ENCODE results near the gene FKBP9. TPM values are rescaled to one million over a fixed set of nuclear protein-coding genes. Genes with fewer than 3 reads are reported as not detected.
"Not testable (repeated sequence)": the region's sequence is repeated elsewhere in the genome, so short reads cannot be mapped to it uniquely, and the experiment has no call there.

FKBP9 gene
- total RNA-seq, 1 donor from 2014 or later = 87.2 TPM

- DNase-seq (ENCODE audit: low spot score) = no peak
These were observed 9.0 kb upstream of the FKBP9 start for GRCh38 chr7:32948202-32948601.

DNA sequence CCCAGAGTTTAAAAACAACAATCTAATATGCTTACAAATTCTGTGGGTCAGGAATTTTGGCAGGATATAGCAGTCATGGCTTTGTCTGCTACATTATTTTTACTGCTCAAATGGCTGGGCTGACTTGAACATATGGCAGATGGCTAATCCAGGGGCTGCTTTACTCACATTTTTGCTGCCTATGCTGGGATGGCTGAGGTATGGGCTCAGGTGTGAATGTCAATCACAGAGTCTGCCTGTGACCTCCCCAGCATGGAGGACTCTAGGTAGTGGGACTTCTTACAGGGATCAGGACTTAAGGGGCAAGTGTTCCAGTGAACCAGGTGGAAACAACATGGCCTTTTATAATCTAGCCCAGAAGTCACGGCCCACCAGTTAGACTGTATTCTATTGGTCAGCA lies 4.4 kb upstream of the FKBP9 start:
- DNase-seq (ENCODE audit: low spot score) = no peak

GRCh38 chr7:32958046-32959025 lies 1.1 kb downstream of the FKBP9 start:
- DNase-seq (ENCODE audit: low spot score) = no peak

DNA sequence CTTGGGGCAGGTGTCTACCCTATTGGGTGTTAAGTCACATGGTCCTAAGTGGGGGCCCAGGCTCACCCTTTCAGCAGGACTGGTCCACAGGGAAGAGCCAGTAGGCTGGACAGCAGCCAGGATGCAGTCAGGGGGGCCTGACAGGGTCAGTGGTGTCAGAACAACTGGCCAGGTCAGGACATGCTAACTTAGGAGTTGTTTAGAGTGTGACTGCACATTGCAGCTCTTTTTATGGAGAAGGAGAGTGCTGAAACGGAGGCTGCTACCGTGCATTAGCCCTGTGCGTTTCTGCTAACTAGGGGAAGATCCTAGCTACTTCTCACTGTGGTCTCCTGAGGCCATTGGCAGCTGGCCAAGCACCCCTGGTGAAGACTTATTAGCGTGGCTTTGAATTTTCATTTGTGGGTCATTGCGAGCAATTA lies 6.7 kb downstream of the FKBP9 start:
- DNase-seq (ENCODE audit: low spot score) = not testable (repeated sequence)

DNA sequence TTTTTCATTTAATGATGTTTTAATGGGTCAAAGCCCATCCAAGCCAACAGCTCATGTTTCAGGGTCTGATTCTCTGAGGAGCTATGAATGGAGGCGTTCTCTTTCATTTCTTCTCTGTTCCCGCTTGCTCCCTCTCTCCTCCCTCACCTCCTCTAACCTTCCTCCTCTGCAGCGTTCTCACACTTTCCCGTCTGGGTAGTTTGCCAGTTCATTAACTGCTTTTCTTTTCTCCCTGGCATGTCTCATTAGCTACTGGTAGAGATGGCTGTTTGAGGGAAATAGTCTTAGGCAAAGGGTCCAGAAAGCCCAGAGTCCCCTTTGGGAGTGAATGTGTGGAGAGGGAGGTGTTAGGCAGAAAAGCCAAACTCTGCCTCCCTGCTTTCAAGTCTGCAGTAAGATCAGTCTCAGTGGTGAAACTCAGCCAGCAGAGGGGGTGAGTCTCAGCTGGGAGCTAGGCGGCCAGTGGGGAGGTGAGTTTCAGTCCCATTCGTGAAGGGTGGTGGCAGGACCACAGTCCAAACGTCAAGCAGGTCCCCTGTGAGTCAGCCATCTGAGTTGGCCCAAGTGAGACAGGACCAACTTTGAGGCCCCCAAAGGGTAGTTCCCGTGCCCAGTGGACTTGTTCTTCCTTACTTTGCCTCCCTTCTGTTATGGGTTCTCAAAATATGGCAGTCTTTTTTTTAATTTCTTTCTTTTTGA lies 7.4 kb downstream of the FKBP9 start:
- not testable (repeated sequence) for DNase-seq (ENCODE audit: low spot score)

DNA sequence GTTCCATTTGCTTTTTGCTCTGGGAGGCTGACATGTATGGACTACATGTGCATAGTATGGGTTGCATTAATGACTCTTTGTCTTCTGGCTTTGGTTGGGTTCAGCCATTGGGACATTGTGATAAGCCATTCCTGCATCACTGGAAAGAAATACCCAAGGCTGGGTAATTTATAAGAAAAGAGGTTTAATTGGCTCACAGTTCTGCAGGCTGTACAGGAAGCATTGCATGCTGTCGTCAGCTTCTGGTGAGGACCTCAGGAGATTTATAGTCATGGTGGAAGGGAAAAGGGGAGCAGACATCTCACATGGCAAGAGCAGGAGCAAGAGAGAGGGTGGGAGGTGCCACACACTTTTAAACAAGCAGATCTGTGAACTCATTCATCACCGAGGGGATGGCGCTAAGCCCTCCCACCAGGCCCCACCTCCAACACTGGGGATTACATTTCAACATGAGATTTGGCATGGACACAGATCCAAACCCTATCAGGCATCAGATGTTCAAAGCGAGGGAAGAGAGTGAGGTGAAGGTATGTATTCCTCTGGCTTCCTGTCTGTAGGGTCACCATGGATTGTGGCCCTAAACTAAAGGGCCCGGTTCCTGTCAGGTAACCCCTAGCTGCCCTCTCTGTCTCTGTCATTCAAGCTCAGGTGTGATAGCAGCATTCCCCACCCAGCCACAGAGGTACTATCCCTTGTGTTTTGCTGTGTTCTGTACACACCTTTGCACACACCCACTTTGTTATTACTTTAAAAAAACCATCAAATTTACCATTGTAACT lies 9.4 kb downstream of the FKBP9 start:
- DNase-seq (ENCODE audit: low spot score) = not testable (repeated sequence)

DNA sequence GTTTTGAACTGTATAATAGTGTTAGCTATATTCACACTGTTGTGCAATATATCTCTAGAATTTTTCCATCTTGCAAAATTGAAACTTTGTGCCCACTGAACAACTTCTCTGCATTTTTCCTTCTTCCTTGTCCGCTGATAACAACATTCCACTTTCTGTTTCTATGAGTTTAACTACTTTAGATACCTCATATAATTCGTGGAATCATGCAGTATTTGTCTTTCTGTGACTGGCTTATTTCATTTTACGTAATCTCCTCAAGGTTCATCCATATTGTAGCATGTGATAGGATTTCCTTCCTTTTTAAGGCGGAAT lies 10.0 kb downstream of the FKBP9 start:
- not testable (repeated sequence) for DNase-seq (ENCODE audit: low spot score)

GRCh38 chr7:32971967-32972366 lies 14.7 kb downstream of the FKBP9 start:
- not testable (repeated sequence) for DNase-seq (ENCODE audit: low spot score)

DNA sequence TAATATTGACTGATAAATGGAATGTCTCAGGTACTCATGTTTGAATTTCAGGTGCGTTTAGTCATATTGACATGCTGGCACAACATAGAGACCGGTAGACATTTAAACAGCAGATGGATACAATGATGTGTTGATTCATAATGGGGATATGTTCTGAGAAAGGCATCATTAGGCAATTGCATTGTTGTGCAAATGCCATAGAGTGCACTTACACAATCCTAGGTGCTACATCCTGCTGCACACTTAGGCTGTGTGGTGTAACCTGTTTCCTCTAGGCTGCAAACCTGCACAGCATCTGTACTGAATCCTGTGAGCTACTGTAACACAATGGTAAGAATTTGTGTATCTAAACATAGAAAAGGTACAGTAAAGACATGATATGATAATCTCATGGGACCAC lies 19.9 kb downstream of the FKBP9 start:
- not testable (repeated sequence) for DNase-seq (ENCODE audit: low spot score)

DNA sequence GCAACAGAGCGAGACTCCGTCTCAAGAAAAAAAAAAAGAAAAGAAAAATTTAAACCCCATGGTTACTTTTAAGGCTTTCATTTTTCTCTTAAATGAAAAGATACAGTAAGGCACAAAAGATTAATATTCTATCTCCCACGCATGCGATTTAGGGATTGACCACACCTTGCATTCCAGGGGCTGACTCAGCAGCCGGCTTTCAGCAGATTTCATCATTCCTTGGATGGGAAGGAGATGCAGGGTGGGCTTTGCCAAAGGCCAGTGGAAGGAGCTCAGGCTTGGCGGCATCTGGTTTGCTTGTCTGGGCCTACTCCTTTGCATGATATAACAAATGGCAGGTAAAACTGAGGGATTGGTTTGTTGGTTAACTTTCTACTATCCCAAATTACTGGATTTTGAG lies 22.0 kb downstream of the FKBP9 start:
- not testable (repeated sequence) for DNase-seq (ENCODE audit: low spot score)

- not testable (repeated sequence) for DNase-seq (ENCODE audit: low spot score)
These were observed 22.7 kb downstream of the FKBP9 start for GRCh38 chr7:32979902-32980301.

- DNase-seq (ENCODE audit: low spot score) = not testable (repeated sequence)
These were observed 30.9 kb downstream of the FKBP9 start for GRCh38 chr7:32988148-32988547.

GRCh38 chr7:32991068-32991585 lies 33.9 kb downstream of the FKBP9 start:
- not testable (repeated sequence) for DNase-seq (ENCODE audit: low spot score)

DNA sequence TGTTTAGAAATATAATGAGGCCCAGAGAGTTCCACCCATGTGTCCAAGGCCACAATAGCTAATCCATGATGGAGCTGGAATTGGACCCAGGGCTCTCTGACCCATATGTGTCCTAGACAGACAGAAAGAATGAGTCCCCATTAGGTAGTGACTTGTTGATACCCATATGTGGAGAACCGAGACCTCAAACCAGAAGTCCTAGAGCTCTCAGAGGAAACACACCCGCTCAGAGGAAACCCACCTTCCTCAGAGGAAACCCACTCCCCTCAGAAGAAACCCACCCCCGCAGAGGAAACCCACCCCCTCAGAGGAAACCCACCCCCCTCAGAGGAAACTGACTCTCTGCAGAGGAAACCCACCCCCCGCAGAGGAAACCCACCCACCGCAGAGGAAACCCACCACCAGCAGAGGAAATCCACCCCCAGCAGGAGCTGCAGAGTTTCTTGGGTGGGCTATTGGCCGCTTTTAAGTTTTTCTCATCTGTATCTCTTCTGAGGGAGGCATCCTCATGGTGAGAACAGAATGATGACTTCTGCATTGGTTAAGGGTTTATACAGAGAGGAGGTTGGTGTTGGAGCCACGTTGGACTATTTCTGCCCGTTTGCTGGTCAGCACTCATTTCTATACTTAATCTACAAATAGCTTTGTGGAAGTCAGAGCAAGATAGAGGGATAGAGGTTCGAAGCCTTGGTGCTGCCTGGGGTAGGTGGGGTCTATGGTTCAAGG lies 34.9 kb downstream of the FKBP9 start:
- DNase-seq (ENCODE audit: low spot score) = not testable (repeated sequence)

DNA sequence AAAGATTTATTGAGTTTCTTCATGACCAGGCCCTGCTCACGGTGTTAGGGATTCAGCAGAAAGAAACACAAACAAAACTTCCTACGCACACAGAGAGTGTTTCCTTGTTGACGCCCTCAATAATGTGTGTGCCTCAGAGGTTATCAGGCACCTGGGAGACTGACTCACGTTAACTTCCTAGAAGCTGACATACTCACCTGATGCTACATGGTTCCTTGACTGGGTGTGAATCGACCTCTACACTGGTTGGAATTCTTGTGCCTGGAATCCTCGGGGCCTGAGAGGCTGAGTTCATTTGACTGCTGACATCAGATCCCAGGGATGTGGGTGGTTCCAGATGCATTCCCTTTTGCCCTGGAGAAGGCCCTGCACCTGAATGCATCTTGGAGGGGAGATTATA lies 35.5 kb downstream of the FKBP9 start:
- DNase-seq (ENCODE audit: low spot score) = not testable (repeated sequence)

GRCh38 chr7:32997956-32998355 lies 40.7 kb downstream of the FKBP9 start:
- DNase-seq (ENCODE audit: low spot score) = not testable (repeated sequence)

- DNase-seq (ENCODE audit: low spot score) = peak; percentile 57
These were observed 41.3 kb downstream of the FKBP9 start for GRCh38 chr7:32998361-32999171.

DNA sequence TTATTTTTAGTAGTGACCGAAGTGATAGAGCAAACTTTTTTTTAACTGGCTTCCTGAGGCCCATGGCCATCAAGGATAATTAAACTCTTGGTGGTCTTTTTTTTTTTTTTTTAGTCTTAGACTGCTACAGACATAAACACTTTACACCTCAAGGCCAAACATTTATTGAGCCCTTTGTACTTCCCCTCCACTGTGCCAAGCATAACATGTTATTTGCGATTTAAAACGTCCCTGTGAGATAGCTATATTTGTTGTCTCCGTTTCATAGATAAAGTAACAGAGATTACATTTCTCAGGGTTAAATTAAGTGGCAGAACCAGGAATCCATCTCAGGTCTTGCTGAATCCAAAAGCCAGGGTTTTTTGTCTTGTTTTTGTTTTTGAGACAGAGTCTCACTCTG lies 42.1 kb downstream of the FKBP9 start:
- DNase-seq (ENCODE audit: low spot score) = not testable (repeated sequence)

DNA sequence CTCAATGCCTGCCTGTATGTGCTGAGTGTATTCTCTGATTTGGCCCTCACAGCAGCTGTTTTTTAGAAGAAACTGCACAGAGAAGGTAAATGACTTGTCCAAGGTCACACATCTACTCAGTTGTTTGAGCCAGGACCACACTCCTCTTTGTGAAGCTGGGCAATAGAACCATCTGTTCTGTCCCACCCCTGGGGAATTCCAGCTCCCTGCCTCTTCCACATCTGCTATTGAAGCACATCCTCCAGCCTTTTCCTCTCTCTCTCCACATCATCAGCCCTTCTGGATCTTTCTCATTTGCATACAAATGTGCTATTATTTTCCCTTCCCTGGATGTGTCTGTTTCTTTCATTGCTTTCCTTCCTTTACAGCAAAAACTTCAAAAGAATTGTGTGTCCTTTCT lies 45.9 kb downstream of the FKBP9 start:
- DNase-seq (ENCODE audit: low spot score) = not testable (repeated sequence)

DNA sequence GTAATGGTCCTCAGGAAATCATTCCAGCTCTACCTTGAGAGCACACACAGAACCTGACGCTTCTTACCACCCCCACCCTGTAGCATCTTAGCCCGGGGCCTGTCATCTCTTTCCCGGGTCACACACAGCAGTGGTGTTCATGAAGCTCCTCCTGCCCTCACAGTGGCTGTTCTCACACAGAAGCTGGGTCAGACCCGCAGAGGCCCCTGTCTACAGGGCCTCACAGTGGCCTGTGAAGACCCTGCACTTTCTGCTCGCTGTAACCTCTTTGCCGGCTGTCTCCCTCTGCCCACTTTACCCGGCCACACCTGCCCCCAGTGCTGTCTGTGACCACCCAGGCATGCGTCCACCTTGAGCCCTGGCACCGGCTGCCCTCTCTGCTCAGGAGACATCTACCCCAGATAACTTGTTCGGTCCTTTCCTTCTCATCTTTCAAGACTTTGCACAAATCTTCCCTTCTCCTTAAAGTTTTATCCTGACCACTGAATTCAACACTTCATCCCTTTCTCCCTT lies 46.9 kb downstream of the FKBP9 start:
- DNase-seq (ENCODE audit: low spot score) = not testable (repeated sequence)
